GM21737 (cell line): Measurements from ENCODE around the gene PPFIA1.
A peak's percentile ranks its signal among the peaks of the same experiment; 100 is the strongest.
"Not testable (repeated sequence)": the region's sequence is repeated elsewhere in the genome, so short reads cannot be mapped to it uniquely, and the experiment has no call there.

Experiments
- ATAC-seq: cut with Tn5 transposase; IDR thresholded peaks from one replicate; pipeline ENCODE4 v1.9.1; 2021; ENCODE audit warnings: mild to moderate bottlenecking, moderate library complexity; ENCODE audit not compliant: unreplicated experiment

PPFIA1 gene

GRCh38 chr11:70322666-70323065, 52.2 kb downstream of the PPFIA1 start:
- no peak for ATAC-seq

GRCh38 chr11:70323806-70324205, 53.3 kb downstream of the PPFIA1 start:
- ATAC-seq = no peak

- peak; percentile 62 for ATAC-seq
Measured at GRCh38 chr11:70324376-70325115, 54.1 kb downstream of the PPFIA1 start.

GRCh38 chr11:70325824-70326223, 55.3 kb downstream of the PPFIA1 start:
- no peak for ATAC-seq

GRCh38 chr11:70326365-70326811, 55.9 kb downstream of the PPFIA1 start:
- ATAC-seq = no peak

- no peak for ATAC-seq
Measured at GRCh38 chr11:70326833-70327232, 56.3 kb downstream of the PPFIA1 start.

- ATAC-seq = no peak
Measured at GRCh38 chr11:70327717-70328116, 57.2 kb downstream of the PPFIA1 start.

GRCh38 chr11:70328556-70328955, 58.1 kb downstream of the PPFIA1 start:
- ATAC-seq = no peak

GRCh38 chr11:70331320-70331843, 60.9 kb downstream of the PPFIA1 start:
- not testable (repeated sequence) for ATAC-seq

- no peak for ATAC-seq
Measured at GRCh38 chr11:70331901-70332300, 61.4 kb downstream of the PPFIA1 start.

GRCh38 chr11:70332567-70332966, 62.1 kb downstream of the PPFIA1 start:
- ATAC-seq = no peak

GRCh38 chr11:70333261-70333660, 62.8 kb downstream of the PPFIA1 start:
- ATAC-seq = no peak

- no peak for ATAC-seq
Measured at GRCh38 chr11:70334351-70334995, 64.0 kb downstream of the PPFIA1 start.

- no peak for ATAC-seq
Measured at GRCh38 chr11:70335511-70335910, 65.0 kb downstream of the PPFIA1 start.

- no peak for ATAC-seq
Measured at GRCh38 chr11:70338594-70338993, 68.1 kb downstream of the PPFIA1 start.

GRCh38 chr11:70339066-70339465, 68.6 kb downstream of the PPFIA1 start:
- ATAC-seq = no peak

GRCh38 chr11:70341881-70342429, 71.5 kb downstream of the PPFIA1 start:
- no peak for ATAC-seq

GRCh38 chr11:70343636-70344035, 73.1 kb downstream of the PPFIA1 start:
- ATAC-seq = no peak

GRCh38 chr11:70348191-70348590, 77.7 kb downstream of the PPFIA1 start:
- no peak for ATAC-seq

GRCh38 chr11:70348608-70349007, 78.1 kb downstream of the PPFIA1 start:
- ATAC-seq = no peak

- no peak for ATAC-seq
Measured at GRCh38 chr11:70351646-70352045, 81.2 kb downstream of the PPFIA1 start.

GRCh38 chr11:70352100-70352499, 81.6 kb downstream of the PPFIA1 start:
- ATAC-seq = no peak
